ENCODE data around the gene OLIG1.

Gene OLIG1

DNA sequence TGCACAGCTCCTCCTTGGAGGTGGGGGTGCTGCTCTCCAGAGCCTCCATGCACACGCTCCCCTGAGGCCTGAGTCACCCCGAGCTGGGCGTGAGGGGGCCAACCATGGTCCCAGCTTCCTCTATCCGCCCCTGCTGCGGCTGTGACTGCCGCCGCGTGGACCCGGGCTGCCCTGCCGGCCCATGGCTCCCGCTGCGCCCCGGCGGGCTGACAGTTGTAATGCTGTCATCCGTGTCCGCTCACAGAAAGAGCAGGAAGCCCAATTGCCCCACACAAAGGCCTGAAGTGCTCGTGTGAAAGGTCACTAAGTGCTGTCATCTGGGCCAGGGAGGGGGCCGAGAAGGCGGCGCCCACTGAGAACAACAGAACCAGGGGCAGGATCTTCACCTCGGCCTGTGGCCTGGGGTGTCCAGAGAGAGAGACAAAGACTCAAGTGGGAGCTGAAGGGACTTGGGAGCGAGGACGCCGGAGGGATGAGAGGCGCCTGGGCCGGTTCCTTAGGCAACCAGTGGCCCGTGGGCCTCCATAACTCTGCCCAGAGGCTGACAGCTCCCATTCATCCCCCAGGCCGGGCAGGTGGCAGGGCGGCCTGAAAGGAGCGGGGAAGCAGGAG is 31.5 kb downstream of the OLIG1 start:
- DNase-seq (ENCODE audit: low spot score), result no peak

DNA sequence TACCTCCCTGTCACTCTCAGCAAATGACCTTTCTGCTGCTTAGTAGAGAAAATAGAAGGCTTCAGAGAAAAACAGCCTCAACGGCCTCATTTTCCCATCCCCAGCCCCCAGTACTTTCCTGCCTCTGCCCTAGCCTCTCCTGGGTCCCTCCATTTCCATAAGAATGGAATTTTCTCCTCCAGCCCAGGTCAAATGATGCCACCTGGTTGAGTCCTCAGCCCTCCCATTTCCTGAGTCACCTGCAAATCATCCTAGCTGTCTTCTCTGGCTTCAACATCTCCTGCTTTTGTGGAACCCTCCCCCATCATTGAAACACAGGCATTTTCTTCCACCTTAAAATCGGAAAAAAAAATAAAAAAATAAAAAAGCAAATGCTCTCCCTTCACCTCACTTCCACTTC is 35.1 kb downstream of the OLIG1 start:
- no peak for DNase-seq (ENCODE audit: low spot score)

DNA sequence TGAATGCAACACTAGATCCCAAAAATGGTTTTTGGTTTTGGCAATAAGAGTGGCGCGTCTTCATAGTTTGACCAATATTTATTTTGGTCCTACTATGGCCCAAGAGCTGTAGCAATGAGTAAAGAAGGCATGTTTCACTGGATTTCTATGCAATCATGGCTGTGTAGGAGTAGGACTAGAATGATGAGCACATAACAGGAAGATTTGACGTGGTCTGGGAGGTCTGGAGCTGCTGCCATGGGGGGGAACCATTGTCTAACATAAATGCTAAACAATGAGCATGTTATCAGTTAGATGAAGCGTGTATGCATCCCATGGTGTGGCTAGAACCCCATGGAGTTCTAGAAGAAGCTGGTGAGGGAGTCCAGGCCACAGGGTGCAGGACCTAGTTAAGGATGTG is 38.3 kb downstream of the OLIG1 start:
- no peak for DNase-seq (ENCODE audit: low spot score)

DNA sequence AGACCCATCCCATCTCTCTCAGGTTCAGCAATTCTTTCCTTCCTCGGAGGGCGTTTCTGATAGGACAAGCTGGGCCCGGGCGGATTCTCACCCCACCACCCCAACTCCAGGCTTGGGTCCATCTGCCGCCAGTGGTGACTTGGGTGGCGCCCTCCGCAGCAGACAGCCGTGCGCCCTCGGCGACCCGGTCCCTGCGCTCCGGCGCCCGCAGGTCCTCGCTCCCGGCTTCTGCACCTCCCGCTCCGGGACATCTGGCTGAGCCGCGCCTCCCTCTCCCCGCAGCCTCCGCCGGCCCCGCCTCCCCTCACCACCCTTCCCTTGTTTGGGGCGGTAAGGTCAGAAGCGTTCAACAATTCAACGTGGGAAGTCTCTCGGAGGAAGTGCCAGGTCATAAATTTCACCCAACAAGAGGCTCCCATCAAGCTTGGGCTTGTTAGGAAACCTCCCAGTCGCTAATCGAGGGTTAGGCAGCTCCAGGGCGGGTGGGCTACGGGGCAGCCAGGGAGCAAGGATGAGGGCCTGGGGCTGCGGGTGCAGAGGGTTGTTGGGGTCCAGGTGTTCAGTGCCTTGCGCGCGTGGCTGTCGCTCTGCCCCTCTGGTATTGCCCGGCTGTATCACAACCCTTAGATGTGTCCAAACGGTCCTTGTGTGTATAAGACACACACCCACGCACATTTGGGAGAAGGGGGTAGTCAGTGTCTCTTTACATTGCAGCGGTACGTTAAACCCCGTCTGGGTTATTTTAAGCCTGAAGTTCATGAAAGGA is 39.8 kb downstream of the OLIG1 start:
- no peak for DNase-seq (ENCODE audit: low spot score)

DNA sequence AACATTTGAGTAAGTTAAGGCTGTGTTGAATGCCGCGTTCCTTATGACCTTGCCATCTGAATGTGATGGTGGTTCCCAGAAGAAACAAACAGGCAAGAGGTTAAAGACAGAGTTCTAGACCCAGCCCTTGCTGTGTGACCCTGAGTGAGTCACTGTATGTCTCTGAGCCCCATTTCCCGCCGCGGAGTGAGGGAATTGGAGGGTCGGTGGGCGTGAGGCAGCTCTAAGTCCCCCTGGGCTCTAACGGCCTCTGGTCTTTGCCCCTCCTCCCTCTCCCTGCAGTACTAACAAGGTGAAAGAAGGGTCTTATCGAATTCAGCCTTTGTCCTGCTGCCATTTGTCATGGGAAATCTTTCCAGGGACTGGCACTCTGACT is 40.4 kb downstream of the OLIG1 start:
- no peak for DNase-seq (ENCODE audit: low spot score)

DNA sequence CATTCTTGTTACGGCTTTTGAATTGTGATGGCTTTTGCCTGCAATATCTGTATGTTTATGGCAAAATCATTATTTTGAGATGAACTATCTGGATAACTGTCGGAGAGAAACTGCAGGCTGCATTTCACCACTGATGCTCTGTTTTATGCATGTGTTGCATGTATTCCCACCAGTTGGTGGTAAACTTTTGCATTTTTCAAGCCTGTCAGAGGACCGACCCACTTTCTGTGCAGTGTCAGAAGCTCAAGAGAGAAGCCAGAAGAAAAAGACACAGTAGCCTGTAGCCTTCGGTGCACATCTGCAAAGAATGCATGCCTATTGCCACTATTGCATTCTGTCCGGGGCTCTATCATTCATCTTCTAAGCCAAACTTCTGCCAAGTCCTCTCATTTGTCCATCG is 41.6 kb downstream of the OLIG1 start:
- DNase-seq (ENCODE audit: low spot score), result no peak

DNA sequence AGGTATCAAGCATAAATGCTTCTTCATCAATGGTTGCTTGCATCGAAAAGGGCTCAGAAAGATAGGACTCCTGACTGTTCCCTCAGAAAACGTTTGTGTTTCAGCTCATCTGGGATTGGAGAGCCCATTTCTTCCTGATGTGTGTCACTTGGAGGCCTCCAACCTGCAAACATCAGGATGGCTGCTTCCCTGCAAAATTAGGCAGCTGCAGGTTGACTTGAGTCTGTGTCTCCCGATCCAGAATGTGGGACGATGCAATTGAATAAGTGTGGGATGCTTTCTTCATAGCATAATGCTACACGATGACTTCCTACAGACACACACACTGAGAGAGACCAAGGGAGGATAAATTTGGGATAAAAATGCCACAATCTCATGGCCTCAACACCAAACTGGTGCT is 42.2 kb downstream of the OLIG1 start:
- no peak for DNase-seq (ENCODE audit: low spot score)

DNA sequence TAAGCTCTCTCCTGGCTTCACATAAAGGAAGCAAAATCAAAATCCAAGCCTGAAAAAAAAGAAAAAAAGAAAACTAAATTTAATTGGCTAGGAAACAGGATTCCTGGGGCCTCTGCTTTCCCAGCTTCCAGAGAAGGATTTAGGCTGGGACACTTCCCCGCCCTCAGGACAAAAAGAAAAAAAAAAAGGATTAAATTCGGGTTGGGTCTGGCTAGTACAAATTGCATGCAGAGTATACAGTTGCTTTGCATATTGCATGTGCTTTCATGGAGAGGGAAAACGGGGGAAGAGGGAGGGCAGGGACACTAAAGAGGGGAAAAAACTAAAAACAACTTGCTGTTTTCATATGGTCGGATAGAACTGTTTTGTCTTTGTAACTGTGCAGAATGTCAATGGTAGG is 42.7 kb downstream of the OLIG1 start:
- DNase-seq (ENCODE audit: low spot score), result no peak

DNA sequence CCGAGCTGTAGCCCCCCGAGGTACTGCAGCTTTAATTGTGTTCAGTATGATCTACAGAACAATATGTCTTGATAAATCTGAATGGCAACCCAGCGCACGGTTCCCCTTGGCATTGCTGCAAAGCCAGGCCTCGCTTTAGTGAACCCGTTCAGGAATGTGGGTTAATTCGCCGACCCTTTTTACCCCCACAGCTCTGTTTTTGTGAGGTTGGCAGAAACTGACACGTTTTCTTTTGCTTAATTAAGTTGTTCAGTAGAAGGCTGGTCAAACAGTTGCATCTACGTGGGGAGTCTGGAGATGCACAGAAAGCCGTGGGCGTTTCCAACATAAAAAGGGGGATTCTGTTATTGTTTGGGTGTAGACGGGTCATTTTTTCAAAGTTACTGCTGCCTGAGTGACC is 43.2 kb downstream of the OLIG1 start:
- no peak for DNase-seq (ENCODE audit: low spot score)

DNA sequence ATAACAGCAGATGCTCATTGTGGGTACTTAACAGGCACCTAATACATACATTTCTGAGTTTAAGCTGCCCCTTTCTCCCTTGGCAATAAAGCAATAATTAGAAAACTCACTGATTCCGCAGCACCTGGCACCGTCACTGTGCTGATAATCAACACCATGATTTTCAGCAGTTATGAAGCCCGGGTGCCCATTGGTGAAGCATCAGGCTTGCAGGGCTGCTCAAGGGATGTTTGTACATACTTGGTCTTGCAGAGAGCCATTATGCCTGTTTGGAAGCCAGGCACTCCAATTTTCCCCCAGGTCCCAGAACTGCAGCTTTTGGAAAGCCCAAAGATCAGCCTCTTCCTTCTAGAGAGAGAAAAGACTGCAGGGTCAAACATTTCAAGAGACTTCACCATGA is 44.3 kb downstream of the OLIG1 start:
- no peak for DNase-seq (ENCODE audit: low spot score)

DNA sequence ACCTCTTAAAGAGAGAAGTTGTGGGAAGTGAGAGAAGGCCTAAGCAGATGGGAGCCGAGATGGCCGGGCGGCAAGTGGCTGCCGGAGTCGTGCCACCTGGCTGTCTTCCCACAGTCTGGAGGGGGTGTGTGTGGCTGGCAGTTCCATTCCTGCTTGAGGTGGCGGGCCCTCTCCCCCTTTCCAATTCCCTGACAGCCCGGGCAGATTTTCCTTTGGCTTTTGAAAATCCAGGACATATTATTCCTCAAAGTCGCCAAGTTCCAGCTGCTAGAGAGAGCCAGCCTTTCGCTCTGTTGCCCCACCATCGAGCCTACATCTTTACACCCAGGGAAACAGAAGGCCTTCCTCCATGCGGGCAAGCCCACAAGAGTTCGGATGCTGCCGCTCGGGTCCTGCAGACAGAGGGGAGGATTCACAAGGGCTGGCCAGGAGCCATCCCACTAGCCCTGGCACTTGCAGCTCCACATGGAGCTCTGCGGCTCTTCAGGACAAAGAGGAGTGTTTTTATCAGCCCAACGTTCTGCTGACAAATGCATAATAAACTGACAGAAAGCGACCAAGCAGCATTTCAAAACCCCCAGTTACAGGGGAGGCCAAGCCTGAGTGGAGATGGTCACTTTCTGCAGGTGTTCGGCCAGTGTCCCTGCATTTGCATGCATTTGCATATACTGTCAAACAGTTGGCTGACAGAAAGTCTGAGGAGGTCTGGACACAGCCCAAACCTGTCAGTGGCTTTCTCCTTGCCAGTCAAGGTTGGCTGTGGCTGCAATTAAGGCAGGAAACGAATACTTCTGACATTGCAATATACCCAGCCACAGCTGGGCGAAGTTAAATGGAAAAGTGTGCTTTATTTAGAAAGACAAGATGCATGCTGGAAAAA is 45.9 kb downstream of the OLIG1 start:
- no peak for DNase-seq (ENCODE audit: low spot score)

DNA sequence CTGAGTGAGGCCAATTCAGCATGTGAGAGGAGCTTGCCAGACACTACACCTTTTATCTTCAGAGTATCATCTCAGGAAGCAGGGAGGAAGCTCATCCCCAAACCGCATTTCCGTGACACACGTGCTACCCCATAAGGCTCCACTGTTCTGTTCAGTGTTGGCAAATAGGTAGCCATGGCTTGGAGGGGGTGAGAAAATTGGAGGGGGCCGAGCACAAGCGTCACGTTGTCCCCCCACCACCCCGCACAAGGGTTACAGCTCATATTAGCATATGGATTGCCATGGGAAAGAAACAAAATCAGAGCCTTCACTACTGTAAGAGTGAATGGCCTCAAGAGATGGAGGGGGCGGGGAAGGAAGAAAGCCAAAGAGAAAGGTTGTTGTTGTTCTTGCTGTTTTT is 46.7 kb downstream of the OLIG1 start:
- peak; percentile 21 for DNase-seq (ENCODE audit: low spot score)

DNA sequence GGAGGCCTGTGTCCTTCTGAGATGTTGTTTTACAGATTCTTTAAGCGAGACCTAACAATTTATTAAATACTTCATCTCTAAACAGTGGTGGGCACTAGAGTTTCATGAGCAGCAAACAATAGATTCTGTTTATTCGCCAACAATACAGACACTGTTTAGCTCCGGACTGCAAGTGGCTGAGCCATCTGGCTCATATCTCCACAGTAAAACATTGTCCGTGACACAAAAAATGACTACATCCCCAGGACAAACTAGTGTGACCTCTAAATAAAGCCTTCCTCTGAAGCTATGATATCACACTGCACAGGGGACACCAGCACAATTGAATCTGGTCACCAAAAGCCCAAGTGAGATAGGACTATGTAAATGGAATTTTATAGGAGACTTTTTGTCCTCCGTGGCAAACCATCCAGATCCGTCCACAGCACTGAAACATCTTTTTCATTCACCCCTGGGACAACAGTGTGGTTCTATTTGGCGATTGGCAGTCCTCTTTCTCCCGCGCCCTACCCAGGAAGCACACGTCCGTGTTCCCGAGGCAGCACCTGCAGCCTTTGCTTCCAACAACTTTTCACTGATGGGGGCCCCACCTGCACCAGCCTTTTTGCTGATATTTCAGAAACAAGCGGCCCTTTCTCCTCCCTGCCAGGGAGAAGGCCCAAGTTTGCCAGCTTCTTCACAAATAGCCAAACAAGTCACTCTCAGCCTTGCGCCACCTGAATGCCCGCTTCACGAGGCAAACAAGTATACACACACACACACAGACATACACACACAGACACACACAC is 47.4 kb downstream of the OLIG1 start:
- no peak for DNase-seq (ENCODE audit: low spot score)

Data from CD4-positive, alpha-beta T cell treated with Interleukin-6 at 100 ng/mL for 8 hours (primary cell).